ENCODE results near the gene TMEM97.

The TMEM97 gene

GRCh38 chr17:28324267-28324745 lies 5.3 kb downstream of the TMEM97 start:
- TF ChIP-seq ZFP3 (CRISPR knock-in tag; IDR thresholded peaks at IDR 0.05) (no peak), ARNTL (CRISPR knock-in tag; IDR thresholded peaks at IDR 0.05; ENCODE audit: borderline replicate concordance, low read depth) (no peak), CSDC2 (CRISPR knock-in tag; IDR thresholded peaks at IDR 0.05) (no peak), ISL1 (CRISPR knock-in tag; IDR thresholded peaks at IDR 0.05) (no peak), ZFP30 (CRISPR knock-in tag; IDR thresholded peaks at IDR 0.05) (no peak), TSHZ2 (CRISPR knock-in tag; IDR thresholded peaks at IDR 0.05) (no peak), CSRNP3 (CRISPR knock-in tag; IDR thresholded peaks at IDR 0.05) (no peak), ZC3H10 (CRISPR knock-in tag; IDR thresholded peaks at IDR 0.05) (no peak), ZNF565 (CRISPR knock-in tag; conservative IDR thresholded peaks at IDR 0.05; ENCODE audit: low read depth) (no peak), ZNF8 (CRISPR knock-in tag; IDR thresholded peaks at IDR 0.05) (no peak), PPARA (CRISPR knock-in tag; IDR thresholded peaks at IDR 0.05; ENCODE audit: borderline replicate concordance) (no peak), PATZ1 (CRISPR knock-in tag; IDR thresholded peaks at IDR 0.05; ENCODE audit: borderline replicate concordance) (no peak), ESRRG (CRISPR knock-in tag; IDR thresholded peaks at IDR 0.05) (no peak)
- no peak for ATAC-seq

- TF ChIP-seq ZNF70 (CRISPR knock-in tag; IDR thresholded peaks at IDR 0.05), result no peak
- ATAC-seq, result no peak
These were observed 5.8 kb downstream of the TMEM97 start for GRCh38 chr17:28324781-28325180.

- no peak for TF ChIP-seq ZC3H10 (CRISPR knock-in tag; IDR thresholded peaks at IDR 0.05)
- TF ChIP-seq CSDC2 (CRISPR knock-in tag; IDR thresholded peaks at IDR 0.05), result no peak
- no peak for TF ChIP-seq ZNF8 (CRISPR knock-in tag; IDR thresholded peaks at IDR 0.05)
- TF ChIP-seq POU6F1 (CRISPR knock-in tag; IDR thresholded peaks at IDR 0.05; ENCODE audit: borderline replicate concordance, low read depth), result no peak
- TF ChIP-seq CSRNP3 (CRISPR knock-in tag; IDR thresholded peaks at IDR 0.05), result no peak
- TF ChIP-seq OSR1 (CRISPR knock-in tag; IDR thresholded peaks at IDR 0.05), result no peak
- TF ChIP-seq PATZ1 (CRISPR knock-in tag; IDR thresholded peaks at IDR 0.05; ENCODE audit: borderline replicate concordance), result no peak
- TF ChIP-seq TOX (CRISPR knock-in tag; IDR thresholded peaks at IDR 0.05; ENCODE audit: borderline replicate concordance), result no peak
- no peak for TF ChIP-seq SNAI2 (CRISPR knock-in tag; IDR thresholded peaks at IDR 0.05)
- TF ChIP-seq BACH2 (CRISPR knock-in tag; IDR thresholded peaks at IDR 0.05; ENCODE audit: borderline replicate concordance), result no peak
- no peak for TF ChIP-seq PPARA (CRISPR knock-in tag; IDR thresholded peaks at IDR 0.05; ENCODE audit: borderline replicate concordance)
- TF ChIP-seq ISL1 (CRISPR knock-in tag; IDR thresholded peaks at IDR 0.05), result no peak
- no peak for TF ChIP-seq ARNTL (CRISPR knock-in tag; IDR thresholded peaks at IDR 0.05; ENCODE audit: borderline replicate concordance, low read depth)
- no peak for TF ChIP-seq ZNF70 (CRISPR knock-in tag; IDR thresholded peaks at IDR 0.05)
- TF ChIP-seq RARB (CRISPR knock-in tag; IDR thresholded peaks at IDR 0.05), result no peak
- TF ChIP-seq ZFP3 (CRISPR knock-in tag; IDR thresholded peaks at IDR 0.05), result no peak
- no peak for TF ChIP-seq ZNF565 (CRISPR knock-in tag; conservative IDR thresholded peaks at IDR 0.05; ENCODE audit: low read depth)
- no peak for ATAC-seq
These were observed 6.2 kb downstream of the TMEM97 start for GRCh38 chr17:28325211-28325610.

All from SK-N-SH treated with all-trans-retinoic acid at 6 μM for 48 hours (cell line).